Keratinocyte (primary cell): Measurements from ENCODE around the gene MSS51.

Experiments used
- CTCF ChIP-seq, 3 experiments: IDR thresholded peaks in 1 of 3; conservative IDR thresholded peaks in 1 of 3; optimal IDR thresholded peaks in 1 of 3; 2 replicates in 2 of 3; 3 replicates in 1 of 3; pipeline versions ENCODE3 to v1.5.1; 2011; ENCODE audit warnings: low read length in 3 of 3, mild to moderate bottlenecking in 3 of 3, moderate library complexity in 2 of 3, control low read depth in 1 of 3, inconsistent platforms in 1 of 3; ENCODE audit not compliant: insufficient read depth in 2 of 3; ENCODE audit errors: extremely low read depth in 1 of 3
- EZH2 ChIP-seq: IDR thresholded peaks from one replicate; pipeline ENCODE4 v1.6.1; 2012; ENCODE audit warnings: inconsistent platforms, mild to moderate bottlenecking, low read length, moderate library complexity

- TF ChIP-seq EZH2 (no peak), CTCF (optimal IDR thresholded peaks at IDR 0.05 in 1 of 3, IDR thresholded peaks at IDR 0.05 in 1 of 3, conservative IDR thresholded peaks at IDR 0.05 in 1 of 3; ENCODE audit: extremely low read depth in 1 of 3, insufficient read depth in 2 of 3, low read length in 3 of 3) (no peak)
Measured at GRCh38 chr10:73379064-73379748, 54.2 kb downstream of the MSS51 start.
